K562 (cell line): ENCODE measurements around the gene AP1G1. TPM values are rescaled to one million over a fixed set of nuclear protein-coding genes. Genes with fewer than 3 reads are reported as not detected.
A peak's percentile ranks its signal among the peaks of the same experiment; 100 is the strongest.

Experiments
- ATAC-seq: fragments of 200-7000 bp; cut with Tn5 transposase; 3 replicates; pipeline ENCODE4 v1.9.1; 2020; ENCODE audit warnings: moderate library complexity
- BruUV-seq: library from RNA; stranded (reverse); fragments of 400-500 nt; replicated peaks from 2 replicates; lab custom pipeline; 2021; lab: Mats Ljungman, UMichigan
- CTCF ChIA-PET: fragments of 300-600 bp; formaldehyde crosslinking; extraction: SDS; loops from one replicate; lab custom pipeline; 2021; ENCODE audit warnings: low intra/inter-chr PET ratio; lab: Yijun Ruan, JAX
- POLR2A ChIA-PET: fragments of 300-600, 350-650 bp; sonication (Branson Sonifier 250); formaldehyde crosslinking; extraction: SDS; loops from one replicate; lab custom pipeline; 2021; ENCODE audit warnings: antibody characterized with exemption, inconsistent platforms; lab: Yijun Ruan, JAX
- DNase-seq, 4 experiments: peaks; one replicate each; pipeline versions ENCODE4 v3.0.0 to v3.0.0-alpha.2; 2011 to 2018; ENCODE audit warnings: low spot score in 3 of 4, mixed read lengths in 3 of 4; ENCODE audit errors: extremely low read depth in 1 of 4
- FAIRE-seq: peaks from 2 replicates; lab custom pipeline; 2011; peaks lifted over from hg19 to GRCh38; lab: Jason Lieb, UNC
- H2AFZ ChIP-seq: 2 replicates; pipeline ENCODE4 v1.6.0; 2011; ENCODE audit warnings: low read depth, low read length, control low read depth, inconsistent platforms
- H3K27ac ChIP-seq: fragments of 200-600 bp; 3 replicates; pipeline ENCODE4 v1.8.0; 2011; ENCODE audit warnings: low read depth, mild to moderate bottlenecking, control low read depth, inconsistent platforms, low read length, moderate library complexity, mixed read lengths; ENCODE audit errors: extremely low read depth
- H3K27me3 ChIP-seq, 2 experiments: fragments of 300-600 bp in 1 of 2; 2 replicates in 1 of 2; 3 replicates in 1 of 2; pipeline versions ENCODE4 v1.6.0 to v1.8.0; 2011; ENCODE audit warnings: inconsistent platforms in 2 of 2, low read length in 2 of 2, mild to moderate bottlenecking in 1 of 2, mixed read lengths in 1 of 2, moderate library complexity in 1 of 2; ENCODE audit not compliant: control insufficient read depth in 2 of 2, insufficient read depth in 2 of 2
- H3K36me3 ChIP-seq: fragments of 300-600 bp; 3 replicates; pipeline ENCODE4 v1.8.0; 2011; ENCODE audit warnings: mild to moderate bottlenecking, low read length, inconsistent platforms; ENCODE audit not compliant: control insufficient read depth, insufficient read depth
- H3K4me1 ChIP-seq, 2 experiments: fragments of 200-600 bp in 1 of 2; replicated peaks in 1 of 2; 2 replicates in 1 of 2; 3 replicates in 1 of 2; pipeline versions ENCODE4 v1.5.1 to v1.8.0; 2011; ENCODE audit warnings: inconsistent platforms in 2 of 2, low read length in 2 of 2, mild to moderate bottlenecking in 1 of 2, mixed read lengths in 1 of 2, moderate library complexity in 1 of 2; ENCODE audit not compliant: control insufficient read depth in 2 of 2, insufficient read depth in 2 of 2
- H3K4me2 ChIP-seq: 2 replicates; pipeline ENCODE4 v1.6.1; 2011; ENCODE audit warnings: low read length, control low read depth, inconsistent platforms, mixed read lengths; ENCODE audit not compliant: insufficient read depth
- H3K4me3 ChIP-seq: fragments of 200-600 bp; sonication (generic), shearing (Covaris generic); 2 replicates; pipeline ENCODE4 v1.5.1; 2016; ENCODE audit warnings: control low read depth, inconsistent platforms
- H3K79me2 ChIP-seq: fragments of 200-600 bp; 3 replicates; pipeline ENCODE4 v1.8.0; 2011; ENCODE audit warnings: low read length, inconsistent platforms; ENCODE audit not compliant: control insufficient read depth, insufficient read depth
- H3K9ac ChIP-seq, 2 experiments: 2 replicates each; pipeline versions ENCODE4 v1.6.0 to v1.6.1; 2011; ENCODE audit warnings: low read depth in 2 of 2, low read length in 2 of 2, control low read depth in 1 of 2, inconsistent platforms in 1 of 2, mild to moderate bottlenecking in 1 of 2, mixed read lengths in 1 of 2; ENCODE audit not compliant: insufficient read depth in 1 of 2
- H3K9me1 ChIP-seq: one replicate; pipeline ENCODE4 v1.6.0; 2011; ENCODE audit warnings: inconsistent platforms, mild to moderate bottlenecking, low read length, moderate library complexity; ENCODE audit not compliant: control insufficient read depth, insufficient read depth
- H3K9me3 ChIP-seq: replicated peaks from 2 replicates; pipeline ENCODE4 v1.5.1; 2011; ENCODE audit warnings: low read depth, low read length, inconsistent platforms; ENCODE audit not compliant: control insufficient read depth, insufficient read depth
- H4K20me1 ChIP-seq: replicated peaks from 2 replicates; pipeline ENCODE4 v1.6.1; 2011; ENCODE audit warnings: low read length, inconsistent platforms, mixed read lengths; ENCODE audit not compliant: control insufficient read depth, insufficient read depth
- PRMT5 ChIP-seq: sonication (generic); formaldehyde crosslinking; IDR thresholded peaks from 2 replicates; pipeline ENCODE4 v1.5.0; 2020; ENCODE audit warnings: missing genetic modification reagents
- WGBS: fragments of 100-300 bp; shearing (Covaris generic); methylation state at CpG from one replicate; pipeline ENCODE4 v1.1.6; 2016; ENCODE audit warnings: low coverage, mixed read lengths; ENCODE audit not compliant: insufficient coverage; ENCODE audit errors: missing lambda C conversion rate; 5-methylcytosine and 5-hydroxymethylcytosine counted together
- in situ Hi-C: fragments of 300-500 bp; cut with MboI; formaldehyde crosslinking; loops from 4 replicates; pipeline ENCODE4 v1.15.0; 2018; ENCODE audit warnings: inconsistent platforms, mixed read lengths
- intact Hi-C: fragments of 100-400 bp; cut with micrococcal nuclease; formaldehyde crosslinking; loops from 2 replicates; pipeline ENCODE4 v1.14.2; 2022
- polyA plus RNA-seq, 8 experiments: library from polyadenylated mRNA; depleted of rRNA in 4 of 8; stranded (reverse) in 5 of 8; unstranded in 3 of 8; fragments of >200 nt; fragmentation: Nextera tagmentation in 2 of 8; fragmentation: Illumina TruSeq in 1 of 8; extraction: Ambion mirVana in 2 of 8; extraction: Trizol in 1 of 8; gene quantifications; 2 replicates each; pipeline versions ENCODE4 v1.2.1 to v1.2.3, GENCODE V29; 2011 to 2014; ENCODE audit warnings: inconsistent platforms in 1 of 8, missing spikeins in 1 of 8
- total RNA-seq, 7 experiments: library from RNA; depleted of rRNA in 6 of 7; stranded (reverse); fragments of >200 nt in 6 of 7; fragmentation: Illumina TruSeq in 2 of 7; extraction: Trizol in 2 of 7; gene quantifications; 2 replicates each; pipeline versions ENCODE4 v1.2.1 to v1.2.3, GENCODE V29; 2011 to 2021; ENCODE audit warnings: low replicate concordance in 1 of 7
- TF ChIP-seq, protein P1 (sequence below): sonication (generic); formaldehyde crosslinking; IDR thresholded peaks from 2 replicates; pipeline ENCODE4 v1.8.0; 2022; ENCODE audit warnings: missing genetic modification reagents, mild to moderate bottlenecking, moderate library complexity, borderline replicate concordance

Gene AP1G1
- total and polyA plus RNA-seq, 9 of the 15 experiments (the other 6 are each of a cell fraction or from before 2014, with no cell fraction given): 7.0 to 59.2 (median 42.0) TPM

GRCh38 chr16:71846431-71846830, 37.8 kb upstream of the AP1G1 start:
- H3K4me1 ChIP-seq: peaks cover 0 to 10% of the 10 kb centered on the region in 2 experiments; a peak in 2 of 5 replicates
- peak overlapping the region; percentile 64 for H2AFZ ChIP-seq
- no peaks in the 10 kb centered on the region for H3K9me1 ChIP-seq
- H3K79me2 ChIP-seq: peaks cover 23% of the 10 kb centered on the region
- peak; percentile 75 for FAIRE-seq
- no peak for TF ChIP-seq PRMT5 (CRISPR knock-in tag)
- TF ChIP-seq, protein P1, sequence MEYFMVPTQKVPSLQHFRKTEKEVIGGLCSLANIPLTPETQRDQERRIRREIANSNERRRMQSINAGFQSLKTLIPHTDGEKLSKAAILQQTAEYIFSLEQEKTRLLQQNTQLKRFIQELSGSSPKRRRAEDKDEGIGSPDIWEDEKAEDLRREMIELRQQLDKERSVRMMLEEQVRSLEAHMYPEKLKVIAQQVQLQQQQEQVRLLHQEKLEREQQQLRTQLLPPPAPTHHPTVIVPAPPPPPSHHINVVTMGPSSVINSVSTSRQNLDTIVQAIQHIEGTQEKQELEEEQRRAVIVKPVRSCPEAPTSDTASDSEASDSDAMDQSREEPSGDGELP (CRISPR knock-in tag): 0 out of 2 replicates have a peak, but pooled peaks have one; percentile 28
- TF ChIP-seq, all 486 proteins: peak for 1
- Histone ChIP-seq H3K4me3 (peak overlapping the region; percentile 91), H3K9ac (peak overlapping the region; percentile 82 to 92), H4K20me1 (no peaks in the 10 kb centered on the region), H3K27ac (peak overlapping the region; percentile 59), H3K27me3 (no peaks in the 10 kb centered on the region), H3K4me2 (peak overlapping the region; percentile 81), H3K9me3 (no peaks in the 10 kb centered on the region), H3K36me3 (peaks cover 37% of the 10 kb centered on the region)
- peak in 1 of 4 experiments; percentile 19 for DNase-seq
- 2% methylated on average over 19 of the region's 20 CpGs for WGBS
- ATAC-seq: peak; percentile 6
- no TSS peak for BruUV-seq
- CTCF ChIA-PET: no interaction called here
- POLR2A ChIA-PET: interaction anchor here (0.6 to 2.5 kb wide), 6 partner anchors 9 to 36 kb away, joined by 3 to 12 read pairs (median 4); no protein-coding TSS in a partner anchor
- in situ Hi-C loops (no loop called here), intact Hi-C loops (loop anchor here (5.0 kb wide), 1 partner anchor 39 kb away; the partner anchor contains the start of gene AP1G1)
